Hematopoietic multipotent progenitor cell (in vitro differentiated cells): ENCODE results near the gene SRPK3. TPM values are rescaled to one million over a fixed set of nuclear protein-coding genes. Genes with fewer than 3 reads are reported as not detected.
"Not testable (repeated sequence)": the region's sequence is repeated elsewhere in the genome, so short reads cannot be mapped to it uniquely, and the experiment has no call there.

Experiments used
- DNase-seq, 3 donors: peaks; one replicate each; pipeline ENCODE4 v3.0.0-alpha.2; 2011 to 2015; ENCODE audit warnings: low read depth in 2 of 3, low spot score in 2 of 3
- total RNA-seq: library from RNA; depleted of rRNA; stranded (reverse); fragments of >200 nt; gene quantifications from one replicate; pipeline ENCODE4 v1.2.3, GENCODE V29; 2012

SRPK3 gene, protein sequence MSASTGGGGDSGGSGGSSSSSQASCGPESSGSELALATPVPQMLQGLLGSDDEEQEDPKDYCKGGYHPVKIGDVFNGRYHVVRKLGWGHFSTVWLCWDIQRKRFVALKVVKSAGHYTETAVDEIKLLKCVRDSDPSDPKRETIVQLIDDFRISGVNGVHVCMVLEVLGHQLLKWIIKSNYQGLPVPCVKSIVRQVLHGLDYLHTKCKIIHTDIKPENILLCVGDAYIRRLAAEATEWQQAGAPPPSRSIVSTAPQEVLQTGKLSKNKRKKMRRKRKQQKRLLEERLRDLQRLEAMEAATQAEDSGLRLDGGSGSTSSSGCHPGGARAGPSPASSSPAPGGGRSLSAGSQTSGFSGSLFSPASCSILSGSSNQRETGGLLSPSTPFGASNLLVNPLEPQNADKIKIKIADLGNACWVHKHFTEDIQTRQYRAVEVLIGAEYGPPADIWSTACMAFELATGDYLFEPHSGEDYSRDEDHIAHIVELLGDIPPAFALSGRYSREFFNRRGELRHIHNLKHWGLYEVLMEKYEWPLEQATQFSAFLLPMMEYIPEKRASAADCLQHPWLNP
- 0.27 TPM for total RNA-seq

GRCh38 chrX:153780678-153781427 lies at the start of gene SRPK3:
Gene SRPK3, plus strand, starts transcription at chrX:153781041. Its CDS starts 46 bp downstream, at chrX:153781087.
- no peak for DNase-seq

- DNase-seq = no peak
These were observed 49.6 kb upstream of the SRPK3 start for GRCh38 chrX:153731117-153731844.

DNA sequence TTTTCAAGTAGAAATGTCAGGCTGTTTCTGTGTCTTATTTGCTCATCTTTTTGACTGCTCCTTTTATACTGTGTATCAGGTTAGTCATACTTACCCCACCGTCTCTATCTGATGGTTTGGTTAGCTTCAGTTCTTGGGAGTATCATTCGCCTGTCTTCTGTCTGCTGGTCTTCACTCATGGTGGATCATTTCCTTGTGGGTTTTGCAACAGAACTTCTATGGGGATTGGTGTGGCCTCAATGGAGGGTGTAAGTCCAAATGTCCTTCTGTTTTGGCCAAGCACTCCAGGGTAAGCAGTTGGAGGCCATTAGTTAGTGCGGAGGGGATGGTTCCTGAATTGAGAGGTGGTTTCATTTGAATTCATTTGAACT lies 49.0 kb upstream of the SRPK3 start:
- no peak for DNase-seq

- DNase-seq = no peak
These were observed 48.4 kb upstream of the SRPK3 start for GRCh38 chrX:153732401-153732800.

- no peak for DNase-seq
These were observed 47.1 kb upstream of the SRPK3 start for GRCh38 chrX:153733651-153734240.

DNA sequence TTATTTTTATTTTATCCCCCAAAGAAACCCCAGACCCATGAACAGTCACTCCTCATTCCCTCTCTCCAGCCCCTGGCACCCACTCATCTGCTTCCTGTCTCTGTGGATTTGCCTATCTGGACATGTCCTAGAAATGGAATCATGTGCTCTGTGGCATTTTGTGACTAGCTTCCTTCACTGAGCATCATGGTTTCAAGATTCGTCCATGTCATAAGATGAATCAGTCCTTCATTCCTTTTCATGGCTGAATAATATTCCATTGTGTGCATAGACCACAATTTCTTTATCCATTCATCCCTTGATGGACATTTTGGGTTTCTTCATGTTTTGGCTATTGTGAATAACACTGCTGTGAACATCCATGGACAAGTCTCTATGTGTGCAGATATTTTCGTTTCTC lies 46.0 kb upstream of the SRPK3 start:
- no peak for DNase-seq

DNA sequence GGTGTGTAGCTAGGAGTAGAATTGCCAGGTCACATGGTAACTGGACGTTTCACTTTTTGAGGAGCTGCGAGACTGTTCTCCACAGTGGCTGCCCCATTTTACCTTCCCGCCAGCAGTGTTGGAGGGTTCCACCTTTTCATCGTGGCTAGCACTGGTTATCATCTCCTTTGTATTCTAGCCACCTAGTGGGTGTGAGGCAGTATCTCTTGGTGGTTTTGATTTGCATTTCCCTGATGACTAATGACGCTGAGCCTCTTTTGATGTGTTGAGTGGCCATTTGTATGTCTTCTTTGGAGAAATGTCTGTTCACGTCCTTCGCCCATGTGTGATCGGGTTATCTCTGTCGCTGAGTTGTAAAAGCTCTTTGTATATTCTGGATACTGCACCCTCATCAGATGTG lies 45.6 kb upstream of the SRPK3 start:
- no peak for DNase-seq

- DNase-seq = no peak
These were observed 44.6 kb upstream of the SRPK3 start for GRCh38 chrX:153736071-153736820.

- DNase-seq = no peak
These were observed 43.9 kb upstream of the SRPK3 start for GRCh38 chrX:153736871-153737441.

DNA sequence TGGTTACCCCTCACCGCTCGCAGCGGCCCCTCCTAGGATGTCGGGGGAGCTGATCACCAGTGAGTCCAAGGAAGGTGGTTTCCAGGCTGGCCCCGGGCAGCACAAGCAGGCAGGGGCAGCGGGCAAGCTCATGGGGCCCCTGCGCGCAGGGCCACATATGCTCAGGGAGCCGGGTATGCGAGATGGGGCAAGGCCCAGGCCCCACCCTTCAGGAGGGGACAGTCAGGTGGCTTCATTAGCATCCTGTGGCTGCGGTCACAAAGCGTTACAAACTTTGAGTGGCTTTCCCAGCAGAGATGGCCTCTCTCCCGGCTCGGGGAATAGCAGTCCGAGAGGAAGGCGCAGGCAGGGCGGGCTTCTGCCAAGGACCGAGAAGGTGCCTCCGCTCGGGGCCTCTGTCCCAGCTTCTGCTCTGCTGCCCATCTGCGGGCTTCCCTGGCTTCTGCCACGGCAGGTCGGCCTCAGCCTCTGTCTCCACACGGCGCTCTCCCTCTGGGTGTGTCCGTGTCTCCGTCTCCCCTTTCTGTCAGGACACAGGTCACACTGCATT lies 42.7 kb upstream of the SRPK3 start:
- no peak for DNase-seq

DNA sequence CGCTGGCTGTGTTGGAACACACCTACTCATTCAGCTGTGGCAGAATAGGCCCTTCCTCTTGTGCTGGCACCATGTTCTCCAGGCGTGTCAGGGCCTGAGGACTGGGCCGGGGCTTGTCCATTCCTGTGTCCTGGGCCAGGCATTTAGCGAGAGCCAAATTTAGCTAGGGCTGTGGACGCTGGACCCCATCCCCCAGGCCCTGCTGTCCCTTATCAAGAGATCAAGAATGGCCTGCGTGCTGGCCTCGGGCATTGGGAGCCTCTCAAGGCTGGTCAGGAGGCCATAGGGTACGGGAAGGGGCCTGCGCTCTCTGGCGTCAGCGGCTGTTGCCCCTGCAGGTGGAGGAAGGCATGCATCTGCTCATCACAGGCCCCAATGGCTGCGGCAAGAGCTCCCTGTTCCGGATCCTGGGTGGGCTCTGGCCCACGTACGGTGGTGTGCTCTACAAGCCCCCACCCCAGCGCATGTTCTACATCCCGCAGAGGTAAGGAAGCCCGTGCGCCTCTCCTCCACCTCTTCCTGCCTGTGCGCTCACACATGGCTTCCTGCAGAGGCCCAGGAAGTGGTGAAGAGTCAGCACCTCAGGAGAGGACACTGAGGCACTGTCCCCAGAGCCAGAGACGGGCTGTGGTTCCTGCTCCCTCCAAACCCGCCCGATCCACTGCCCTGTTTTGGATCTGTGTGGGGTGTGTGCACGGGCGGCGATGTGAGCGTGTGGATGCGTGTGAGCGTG lies 40.9 kb upstream of the SRPK3 start:
- no peak for DNase-seq

GRCh38 chrX:153740631-153741222 lies 40.1 kb upstream of the SRPK3 start:
- no peak for DNase-seq

GRCh38 chrX:153741446-153741845 lies 39.4 kb upstream of the SRPK3 start:
- DNase-seq = no peak

GRCh38 chrX:153742111-153742510 lies 38.7 kb upstream of the SRPK3 start:
- DNase-seq = not testable (repeated sequence)

DNA sequence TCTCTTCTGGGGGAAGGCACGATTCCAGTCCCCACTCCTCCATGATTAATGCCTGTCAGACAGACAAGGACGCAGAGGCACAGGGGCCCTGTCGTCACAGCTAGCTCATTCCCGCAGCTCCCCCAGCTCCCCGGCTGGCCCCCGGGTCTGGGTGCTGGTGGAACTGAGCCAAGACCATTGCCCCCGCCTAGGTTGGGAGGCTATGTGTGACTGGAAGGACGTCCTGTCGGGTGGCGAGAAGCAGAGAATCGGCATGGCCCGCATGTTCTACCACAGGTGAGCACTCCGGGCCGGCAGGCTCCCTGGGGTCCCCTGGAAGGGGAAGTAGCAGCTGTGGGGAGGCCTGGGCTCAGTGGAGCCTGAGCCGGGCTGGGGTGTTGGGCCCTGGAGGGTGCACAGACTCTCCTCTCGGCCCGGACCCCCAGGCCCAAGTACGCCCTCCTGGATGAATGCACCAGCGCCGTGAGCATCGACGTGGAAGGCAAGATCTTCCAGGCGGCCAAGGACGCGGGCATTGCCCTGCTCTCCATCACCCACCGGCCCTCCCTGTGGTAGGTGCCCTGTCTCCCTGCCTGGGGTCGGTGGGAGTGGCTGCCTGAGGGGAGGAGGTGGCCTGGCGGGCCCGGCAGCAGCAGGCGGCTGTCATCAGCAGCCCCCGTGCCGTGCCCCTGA lies 37.9 kb upstream of the SRPK3 start:
- DNase-seq = not testable (repeated sequence)

- DNase-seq = not testable (repeated sequence)
These were observed 37.2 kb upstream of the SRPK3 start for GRCh38 chrX:153743468-153744209.
